Measurements from ENCODE around the gene MYO5C.
A peak's percentile ranks its signal among the peaks of the same experiment; 100 is the strongest.

The MYO5C gene

DNA sequence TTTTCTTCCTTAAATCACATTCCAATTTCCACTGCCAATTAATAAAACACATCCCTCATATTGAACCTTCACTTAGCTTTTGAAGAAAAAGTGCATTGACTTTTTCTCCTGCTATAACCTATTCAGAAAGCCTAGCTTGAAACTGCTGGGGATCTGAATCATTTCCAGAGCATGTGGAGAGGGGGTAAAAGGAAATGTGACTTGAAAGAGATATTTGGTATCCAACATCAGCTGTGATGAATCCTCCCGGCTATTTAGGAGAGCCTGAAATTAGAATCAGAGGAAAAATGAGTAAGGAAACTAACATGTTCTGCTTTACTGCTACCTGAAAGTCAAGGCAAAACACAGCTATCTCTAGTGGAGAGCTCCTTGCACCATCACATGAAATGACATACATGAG is 101.8 kb downstream of the MYO5C start:
- DNase-seq (ENCODE audit: low spot score), result no peak
- TF ChIP-seq, protein P1, sequence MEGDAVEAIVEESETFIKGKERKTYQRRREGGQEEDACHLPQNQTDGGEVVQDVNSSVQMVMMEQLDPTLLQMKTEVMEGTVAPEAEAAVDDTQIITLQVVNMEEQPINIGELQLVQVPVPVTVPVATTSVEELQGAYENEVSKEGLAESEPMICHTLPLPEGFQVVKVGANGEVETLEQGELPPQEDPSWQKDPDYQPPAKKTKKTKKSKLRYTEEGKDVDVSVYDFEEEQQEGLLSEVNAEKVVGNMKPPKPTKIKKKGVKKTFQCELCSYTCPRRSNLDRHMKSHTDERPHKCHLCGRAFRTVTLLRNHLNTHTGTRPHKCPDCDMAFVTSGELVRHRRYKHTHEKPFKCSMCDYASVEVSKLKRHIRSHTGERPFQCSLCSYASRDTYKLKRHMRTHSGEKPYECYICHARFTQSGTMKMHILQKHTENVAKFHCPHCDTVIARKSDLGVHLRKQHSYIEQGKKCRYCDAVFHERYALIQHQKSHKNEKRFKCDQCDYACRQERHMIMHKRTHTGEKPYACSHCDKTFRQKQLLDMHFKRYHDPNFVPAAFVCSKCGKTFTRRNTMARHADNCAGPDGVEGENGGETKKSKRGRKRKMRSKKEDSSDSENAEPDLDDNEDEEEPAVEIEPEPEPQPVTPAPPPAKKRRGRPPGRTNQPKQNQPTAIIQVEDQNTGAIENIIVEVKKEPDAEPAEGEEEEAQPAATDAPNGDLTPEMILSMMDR (IDR thresholded peaks at IDR 0.05; ENCODE audit: extremely low read depth, missing control alignments), result no peak

DNA sequence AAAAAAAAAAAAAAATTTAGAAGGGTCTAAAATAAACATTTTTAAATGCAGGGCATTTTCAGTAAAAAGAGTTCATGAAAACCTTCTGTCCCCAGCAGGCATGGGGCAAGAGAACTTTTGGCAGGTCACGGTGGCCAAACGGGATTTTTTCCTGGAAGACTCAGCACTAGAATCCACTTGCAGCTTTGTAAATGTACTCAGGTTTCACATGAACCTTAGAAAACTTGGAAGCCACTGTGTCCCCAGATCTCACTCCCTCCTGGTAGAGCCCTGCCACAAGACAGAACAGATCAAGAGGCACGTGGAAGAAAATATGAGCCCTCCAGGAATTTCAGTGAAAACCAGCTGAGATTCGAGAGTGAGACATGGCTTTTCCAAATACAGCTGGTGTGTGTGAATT is 102.3 kb downstream of the MYO5C start:
- TF ChIP-seq, protein P1 (IDR thresholded peaks at IDR 0.05; ENCODE audit: extremely low read depth, missing control alignments), result no peak
- no peak for DNase-seq (ENCODE audit: low spot score)

DNA sequence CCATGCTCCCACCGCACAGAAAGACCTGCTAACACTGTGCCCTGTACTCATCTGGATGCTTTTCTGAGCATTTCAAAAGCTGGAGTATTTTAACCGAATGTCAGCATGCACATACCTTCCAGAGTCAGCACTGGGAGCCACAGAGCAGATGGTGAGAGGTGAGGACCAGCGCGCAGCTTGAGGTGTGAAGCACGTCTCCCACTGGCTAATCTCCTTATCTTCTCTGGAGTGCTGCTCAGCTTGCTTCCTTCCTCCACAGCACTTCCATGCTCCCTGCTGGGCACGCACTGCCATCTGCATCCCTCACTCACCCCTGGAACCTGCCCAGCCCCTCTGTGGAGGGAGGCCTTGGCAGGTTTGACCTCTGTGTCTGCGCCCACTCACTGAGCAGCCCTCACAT is 104.4 kb downstream of the MYO5C start, which contains the start of gene GNB5:
Gene GNB5, minus strand, starts transcription at position 186 of the 400 bp plus-strand sequence. CDS start 6,716 bp downstream, outside the sequence.
- TF ChIP-seq, protein P1 (IDR thresholded peaks at IDR 0.05; ENCODE audit: extremely low read depth, missing control alignments), result no peak
- DNase-seq (ENCODE audit: low spot score), result no peak

DNA sequence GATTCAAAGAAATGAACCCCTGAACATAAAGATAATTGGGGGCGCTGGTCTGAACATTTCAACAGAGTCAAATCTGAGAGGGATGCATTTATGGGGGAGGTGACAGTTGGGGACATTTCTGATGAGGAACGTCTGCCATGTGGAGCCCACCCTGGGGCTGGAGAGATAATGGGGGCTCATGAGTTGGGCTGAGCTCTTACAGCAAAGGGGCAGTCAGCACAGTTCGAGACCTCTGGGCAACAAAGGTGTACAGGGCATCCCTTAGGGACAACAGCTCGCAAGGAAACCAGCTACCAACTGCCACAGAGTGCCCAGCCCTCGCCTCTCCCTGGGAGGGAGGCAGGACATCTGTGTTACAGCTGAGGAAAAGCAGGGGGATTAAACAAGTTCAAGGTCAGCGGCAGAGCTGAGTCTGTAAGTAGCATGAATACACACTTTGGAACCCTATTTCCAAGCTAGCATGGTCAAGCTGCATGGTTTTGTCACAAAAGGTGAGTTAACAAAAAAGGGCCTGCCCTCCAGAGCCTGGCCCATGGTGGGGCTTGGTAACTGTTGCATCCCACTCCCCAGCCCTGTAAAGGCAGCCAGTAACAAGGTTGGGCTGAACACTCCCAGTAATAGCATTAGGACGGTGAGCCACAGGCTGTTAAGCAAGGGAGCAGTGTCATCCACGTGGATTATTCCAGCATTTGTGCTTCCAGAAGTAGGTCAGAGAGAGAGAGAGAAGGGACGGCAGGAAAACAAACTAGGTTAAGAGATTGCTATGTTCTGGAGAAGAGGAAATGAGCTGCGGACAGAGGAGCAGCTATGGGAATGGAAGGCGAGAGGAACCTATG is 108.7 kb downstream of the MYO5C start:
- DNase-seq (ENCODE audit: low spot score), result no peak
- TF ChIP-seq, protein P1 (IDR thresholded peaks at IDR 0.05; ENCODE audit: extremely low read depth, missing control alignments), result no peak

DNA sequence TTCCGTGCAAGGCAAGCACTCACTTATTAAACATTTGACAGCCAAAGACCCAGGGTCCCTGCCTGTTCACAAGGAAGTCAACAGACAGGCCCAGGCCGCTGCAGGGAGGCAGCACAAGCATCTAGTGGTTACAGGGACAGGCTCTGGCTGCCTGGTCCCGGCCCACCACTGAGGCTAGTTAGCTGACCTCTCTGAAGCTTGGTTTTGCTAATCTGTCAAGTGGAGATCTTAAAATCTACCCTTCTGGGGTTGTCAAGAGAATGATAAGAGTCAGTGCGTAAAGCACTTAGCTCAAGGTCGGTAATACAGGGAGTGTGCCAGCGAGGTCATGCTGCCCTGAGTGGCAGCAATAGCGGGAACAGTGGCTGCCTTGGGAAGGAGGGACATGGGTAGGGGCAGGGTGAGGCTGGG is 110.4 kb downstream of the MYO5C start:
- TF ChIP-seq, protein P1 (IDR thresholded peaks at IDR 0.05; ENCODE audit: extremely low read depth, missing control alignments), result no peak
- DNase-seq (ENCODE audit: low spot score), result no peak

DNA sequence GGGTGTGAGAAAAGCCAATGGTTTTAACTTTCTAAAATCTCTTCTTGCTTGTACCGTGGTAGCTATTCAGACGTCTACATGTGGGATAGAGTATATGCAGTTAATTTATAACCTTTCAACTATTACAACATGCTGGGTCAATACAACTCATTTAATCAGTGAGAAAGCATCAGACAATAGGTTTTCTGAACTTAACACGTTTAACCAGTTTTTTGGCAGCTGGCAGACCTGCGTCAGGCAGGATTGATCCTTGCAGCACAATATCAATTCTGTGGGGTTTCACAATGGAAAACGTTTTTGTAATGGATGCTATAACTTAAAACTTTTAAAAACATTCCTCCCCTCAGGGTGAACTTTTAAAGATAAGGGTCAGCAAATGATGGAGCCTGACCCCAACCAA is 110.9 kb downstream of the MYO5C start:
- TF ChIP-seq, protein P1 (IDR thresholded peaks at IDR 0.05; ENCODE audit: extremely low read depth, missing control alignments), result no peak
- no peak for DNase-seq (ENCODE audit: low spot score)

DNA sequence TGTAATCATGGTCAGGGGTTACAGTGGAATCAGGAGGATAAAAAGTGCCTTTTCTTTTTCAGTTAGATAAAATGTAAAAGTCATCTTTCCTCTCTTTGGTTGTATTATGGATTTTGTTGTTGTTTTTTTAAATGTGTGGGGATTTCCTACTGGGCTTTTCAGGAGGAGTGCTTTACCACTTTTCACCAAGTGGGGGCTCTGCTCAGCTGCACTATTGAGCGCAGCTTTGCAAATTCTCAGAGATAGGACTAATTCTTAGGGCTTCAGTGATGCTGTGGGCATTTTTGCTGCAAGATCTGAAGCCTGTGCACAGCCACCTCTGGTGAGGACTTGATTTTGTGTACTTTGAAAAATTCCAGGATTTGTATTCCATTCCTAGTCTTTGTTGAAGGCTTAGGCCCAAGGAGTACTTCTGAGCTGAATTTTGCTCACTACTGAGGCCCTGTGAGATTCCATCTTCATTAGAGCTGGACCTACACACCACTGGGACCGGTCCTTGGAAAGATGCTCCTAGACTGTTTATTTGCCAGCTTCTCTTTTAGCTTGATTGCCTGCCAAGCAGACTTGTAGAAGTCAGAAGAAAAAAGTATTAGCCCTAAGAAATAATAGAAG is 111.9 kb downstream of the MYO5C start:
- peak; percentile 36 for DNase-seq (ENCODE audit: low spot score)
- TF ChIP-seq, protein P1 (IDR thresholded peaks at IDR 0.05; ENCODE audit: extremely low read depth, missing control alignments), result peak; percentile 30
